NCI-H2081 (cell line): ENCODE measurements around the gene VTI1B.

ENCODE experiments used
- DNase-seq, 2 experiments: peaks; one replicate each; lab custom pipeline; 2025; lab: John Stamatoyannopoulos, UW

Gene VTI1B

DNA sequence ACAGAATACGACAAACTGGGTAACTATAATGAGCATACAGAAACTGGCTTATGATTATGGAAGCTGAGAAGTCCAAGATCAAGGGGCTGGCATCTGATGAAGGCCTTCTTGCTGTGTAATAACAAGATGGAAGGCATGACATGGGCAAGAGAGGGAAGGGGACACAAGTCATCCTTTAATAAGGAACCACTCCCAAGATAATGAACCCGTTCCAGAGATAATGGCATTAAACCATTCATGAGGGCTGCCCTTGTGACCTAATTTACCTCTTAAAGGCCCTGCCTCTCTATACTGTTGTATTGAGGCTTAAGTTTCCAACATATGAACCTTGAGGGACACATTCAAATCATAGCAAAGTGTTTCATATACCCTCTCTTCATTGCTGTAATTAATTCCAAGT is 4.6 kb upstream of the VTI1B start:
- DNase-seq, result no peak

DNA sequence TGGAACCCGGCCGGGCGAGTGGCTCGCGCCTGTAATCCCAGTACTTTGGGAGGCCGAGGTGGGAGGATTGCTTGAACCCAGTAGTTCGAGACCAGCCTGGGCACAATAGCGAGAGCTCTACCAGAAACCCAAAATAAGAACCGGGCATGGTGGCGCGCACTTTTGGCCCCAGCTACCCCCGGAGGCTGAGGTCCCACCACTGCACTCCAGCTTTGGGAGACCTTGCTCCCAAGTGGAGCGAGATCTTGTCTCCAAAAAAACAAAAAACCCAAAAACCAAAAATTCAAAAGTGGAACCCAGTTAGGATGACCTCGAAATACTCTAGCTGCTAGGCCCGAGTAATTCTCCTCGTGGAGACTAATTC is 769 bp upstream of the VTI1B start:
- DNase-seq, result no peak

DNA sequence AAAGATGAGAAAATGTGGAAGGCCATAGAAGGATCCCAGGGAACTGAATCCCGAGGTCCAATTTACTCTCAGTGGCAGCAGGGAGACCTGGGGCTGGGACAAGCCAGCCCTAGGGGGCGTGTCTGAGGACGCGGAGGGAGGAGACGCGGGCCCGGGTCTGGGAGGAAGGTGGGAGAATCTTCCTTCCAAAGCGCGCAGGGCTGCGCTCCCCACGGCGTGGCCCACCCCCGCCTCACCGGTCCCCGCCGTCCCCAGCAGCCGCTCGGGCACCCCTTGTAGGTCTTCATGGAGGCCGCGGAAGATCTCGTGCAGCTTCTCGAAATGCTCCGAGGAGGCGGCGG is 323 bp downstream of the VTI1B start:
- DNase-seq, result peak; percentile 59 to 61

DNA sequence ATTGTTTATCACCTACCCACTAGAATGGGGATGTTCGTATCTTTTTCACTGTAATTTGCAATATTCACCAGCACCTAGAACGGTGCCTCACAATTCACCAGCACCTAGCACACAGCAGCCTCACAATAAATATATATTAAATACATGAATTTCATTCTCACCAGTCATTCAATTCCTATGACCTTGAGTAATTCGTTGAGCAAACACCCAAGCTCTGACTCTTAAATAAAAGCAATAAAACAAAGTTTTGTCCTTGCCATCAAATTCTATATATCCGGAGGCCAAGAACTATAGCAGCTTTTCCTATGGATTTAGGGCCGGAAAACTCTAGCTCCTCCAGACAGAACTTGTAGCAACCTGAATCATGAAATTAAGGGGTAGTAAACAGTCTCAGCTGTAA is 981 bp downstream of the VTI1B start:
- DNase-seq, result no peak

DNA sequence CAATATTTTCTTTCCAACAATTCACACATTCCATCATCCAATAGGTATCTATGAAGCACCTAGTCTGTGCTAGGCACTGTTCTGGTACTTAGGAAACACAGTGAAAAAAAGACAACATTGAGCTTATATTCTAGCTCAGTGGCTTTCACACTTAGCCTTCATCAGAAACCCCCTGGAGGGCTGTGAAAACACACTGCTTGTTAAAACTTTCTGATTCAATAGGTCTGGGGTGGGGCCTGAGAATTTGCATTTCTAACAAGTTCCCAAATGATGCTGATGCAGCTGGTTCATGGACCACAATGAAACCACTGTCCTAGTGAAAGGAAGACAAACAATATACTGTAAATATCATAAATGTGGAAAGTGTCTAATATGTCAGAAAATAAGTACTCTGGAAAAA is 5.9 kb downstream of the VTI1B start:
- DNase-seq, result no peak

DNA sequence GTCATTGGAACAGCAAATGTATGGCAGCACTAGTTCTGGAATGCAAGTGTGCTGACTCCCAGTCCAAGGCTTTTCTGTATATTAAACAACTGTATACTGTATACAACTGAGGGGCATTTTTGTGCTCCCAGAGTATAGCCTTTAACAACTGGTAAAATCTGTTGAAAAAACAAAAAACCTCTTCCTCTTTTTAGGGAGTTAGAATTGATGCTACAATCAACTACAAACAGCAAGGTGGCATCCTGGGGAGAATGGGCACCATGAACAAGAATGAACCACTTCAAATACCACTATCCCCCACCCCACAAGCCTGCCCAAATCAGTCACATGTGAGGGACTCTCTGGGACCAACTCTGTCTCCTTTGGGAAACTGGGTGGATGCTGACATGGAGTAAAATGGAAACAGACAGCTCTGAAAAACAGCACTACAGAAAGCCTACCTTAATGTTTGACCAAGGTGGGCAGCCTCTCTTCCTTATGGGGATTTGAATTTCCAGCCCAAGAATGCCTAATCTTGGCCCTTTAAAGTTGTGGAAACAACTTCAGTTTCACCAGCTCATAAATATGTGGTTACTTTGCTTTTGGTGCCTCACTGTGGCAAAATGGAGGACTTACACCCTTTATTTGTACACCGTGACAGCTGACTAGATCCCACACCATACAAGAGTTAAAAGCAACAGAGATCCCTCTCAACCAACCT is 7.5 kb downstream of the VTI1B start:
- peak; percentile 3 to 41 for DNase-seq

DNA sequence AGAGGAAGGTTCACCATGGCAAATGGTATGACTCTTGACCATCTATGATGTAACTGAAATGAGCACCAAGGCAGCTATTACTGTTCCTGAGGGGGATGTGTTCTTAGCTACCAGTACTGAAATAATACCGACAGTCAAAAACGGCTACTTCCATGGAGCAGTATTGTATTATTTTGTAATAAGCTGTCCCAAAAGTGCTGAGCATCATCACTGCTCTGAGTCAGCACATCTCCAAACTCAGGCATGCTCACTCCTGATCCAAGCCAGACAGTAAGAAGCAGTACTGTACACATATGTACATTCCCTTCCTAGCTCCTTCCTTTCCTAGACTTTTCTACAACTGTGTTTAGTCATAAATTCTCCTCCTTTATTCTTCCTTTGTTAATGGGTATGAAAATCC is 8.6 kb downstream of the VTI1B start:
- no peak for DNase-seq

DNA sequence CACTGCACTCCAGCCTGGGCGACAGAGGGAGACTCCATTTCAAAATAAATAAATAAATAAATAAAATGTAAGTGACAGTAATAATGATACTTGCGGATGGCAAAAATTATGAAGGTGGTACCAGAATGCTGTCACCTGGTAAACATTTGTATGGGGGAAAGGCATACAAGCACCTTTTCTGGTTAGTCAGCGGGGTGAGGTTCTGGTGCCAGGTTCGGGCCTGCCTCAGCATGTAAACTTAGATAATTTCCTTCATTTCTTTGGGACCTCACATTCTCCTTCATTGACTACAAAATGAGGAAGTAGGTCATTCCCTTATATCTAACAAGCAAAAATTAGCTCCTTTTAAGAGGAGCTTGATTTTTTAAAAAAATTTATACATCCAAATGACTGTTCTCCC is 10.8 kb downstream of the VTI1B start:
- no peak for DNase-seq

DNA sequence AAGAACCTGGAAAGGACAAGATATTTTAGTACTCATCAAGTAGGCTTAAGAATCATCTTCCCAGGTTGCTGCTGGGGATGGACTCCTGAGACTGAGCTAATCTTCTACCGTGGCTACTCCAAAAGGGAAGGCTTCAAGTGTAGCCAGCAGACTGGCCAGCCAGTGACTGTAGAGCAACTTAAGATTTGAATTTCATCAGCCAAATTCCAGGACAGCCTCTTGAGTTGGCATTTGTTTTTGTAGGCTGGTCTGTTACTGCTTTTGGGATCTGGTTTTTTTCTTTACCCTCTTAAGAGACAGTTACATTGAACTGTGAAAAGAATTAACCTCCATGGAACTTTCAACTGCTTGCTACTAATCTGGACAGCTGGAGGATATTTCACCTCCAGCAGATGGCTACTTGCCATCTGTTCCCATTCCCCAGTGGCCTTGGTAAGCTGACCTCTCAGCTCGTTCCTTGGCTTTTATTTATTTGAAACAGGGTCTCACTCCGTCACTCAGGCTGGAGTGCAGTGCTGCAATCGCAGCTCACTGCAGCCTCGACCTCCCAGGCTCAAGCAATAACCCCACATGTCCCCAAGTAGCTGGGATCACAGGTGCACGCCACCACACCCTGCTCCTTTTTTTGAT is 20.7 kb downstream of the VTI1B start:
- no peak for DNase-seq

DNA sequence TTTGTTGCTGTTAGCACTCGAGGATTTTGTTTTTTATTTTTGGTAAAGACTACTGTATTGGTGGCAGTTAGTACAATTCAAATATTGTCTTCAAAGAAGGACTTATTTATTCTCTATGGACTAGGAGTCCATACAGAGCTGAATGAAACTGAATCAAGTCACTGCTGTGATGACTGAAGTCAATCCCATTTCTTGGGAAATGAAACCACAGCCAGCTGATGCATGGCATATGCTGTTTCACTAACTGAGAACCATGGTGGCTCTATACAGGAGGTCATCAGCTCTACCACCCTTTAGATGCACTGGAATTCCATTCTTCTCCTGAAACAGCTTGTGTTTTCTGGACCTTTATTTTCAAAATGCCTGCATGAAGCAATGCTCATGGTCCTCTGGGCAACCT is 22.2 kb downstream of the VTI1B start:
- DNase-seq, result no peak

DNA sequence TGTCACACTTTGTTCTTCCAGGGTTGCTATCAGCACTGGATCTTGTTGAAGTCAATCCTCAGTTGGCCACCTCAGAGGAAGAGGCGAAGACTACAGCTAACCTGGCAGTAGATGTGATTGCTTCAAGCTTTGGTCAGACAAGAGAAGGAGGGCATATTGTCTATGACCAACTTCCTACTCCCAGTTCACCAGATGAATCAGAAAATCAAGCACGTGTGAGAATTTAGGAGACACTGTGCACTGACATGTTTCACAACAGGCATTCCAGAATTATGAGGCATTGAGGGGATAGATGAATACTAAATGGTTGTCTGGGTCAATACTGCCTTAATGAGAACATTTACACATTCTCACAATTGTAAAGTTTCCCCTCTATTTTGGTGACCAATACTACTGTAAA is 23.7 kb downstream of the VTI1B start:
- no peak for DNase-seq

DNA sequence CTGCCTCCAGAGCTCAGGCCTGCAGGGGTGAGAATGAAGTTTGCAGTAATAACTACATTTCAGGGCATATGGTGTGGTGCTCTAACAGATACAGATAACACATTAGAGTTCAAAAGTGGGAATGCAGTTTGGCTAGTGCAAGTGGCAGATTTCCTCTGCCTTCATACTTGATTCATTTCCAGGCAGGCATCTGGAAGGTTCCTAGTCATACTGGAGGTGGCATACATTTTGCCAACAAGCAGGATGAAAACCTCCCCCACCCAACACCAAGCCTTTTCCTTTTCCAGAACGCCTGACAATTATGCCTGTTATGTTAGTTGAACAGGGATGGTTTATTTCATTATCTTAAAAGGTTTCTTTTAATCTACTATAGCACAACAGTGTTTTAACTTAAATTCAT is 24.3 kb downstream of the VTI1B start:
- no peak for DNase-seq

DNA sequence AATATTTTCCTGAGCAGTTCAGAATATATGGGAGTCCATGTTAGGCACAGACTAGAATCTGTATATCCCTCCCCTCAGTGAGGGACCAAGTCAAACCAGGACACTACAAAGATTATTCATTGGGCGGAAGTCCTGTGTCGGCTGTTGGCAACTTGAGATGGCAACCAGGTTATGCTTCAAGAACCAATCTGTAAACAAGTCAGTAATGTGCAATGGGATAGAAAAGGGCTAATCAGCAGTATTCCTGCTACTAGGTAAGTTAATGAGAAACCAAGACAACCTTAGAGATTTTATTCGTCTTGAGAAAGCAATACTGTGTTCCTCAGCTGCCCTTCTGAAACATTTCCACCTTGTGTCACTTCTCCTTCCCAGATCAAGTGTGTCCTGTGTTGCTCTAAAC is 28.3 kb downstream of the VTI1B start:
- DNase-seq, result no peak

DNA sequence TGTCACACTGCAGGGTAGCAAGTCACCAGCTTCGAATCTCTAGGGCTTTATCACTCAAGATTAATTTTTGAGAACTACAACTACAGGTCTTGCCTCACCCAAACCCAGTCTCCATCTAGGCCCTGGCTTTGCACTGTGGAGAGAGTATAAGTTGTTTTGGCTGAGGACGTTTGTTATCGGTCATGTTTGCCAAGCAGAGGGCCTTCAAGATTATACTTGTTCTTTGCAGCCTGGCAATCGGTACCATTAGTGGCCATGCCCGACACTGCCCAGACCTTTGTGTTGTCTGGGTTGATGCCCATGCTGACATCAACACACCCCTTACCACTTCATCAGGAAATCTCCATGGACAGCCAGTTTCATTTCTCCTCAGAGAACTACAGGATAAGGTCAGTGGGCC is 29.0 kb downstream of the VTI1B start:
- no peak for DNase-seq

DNA sequence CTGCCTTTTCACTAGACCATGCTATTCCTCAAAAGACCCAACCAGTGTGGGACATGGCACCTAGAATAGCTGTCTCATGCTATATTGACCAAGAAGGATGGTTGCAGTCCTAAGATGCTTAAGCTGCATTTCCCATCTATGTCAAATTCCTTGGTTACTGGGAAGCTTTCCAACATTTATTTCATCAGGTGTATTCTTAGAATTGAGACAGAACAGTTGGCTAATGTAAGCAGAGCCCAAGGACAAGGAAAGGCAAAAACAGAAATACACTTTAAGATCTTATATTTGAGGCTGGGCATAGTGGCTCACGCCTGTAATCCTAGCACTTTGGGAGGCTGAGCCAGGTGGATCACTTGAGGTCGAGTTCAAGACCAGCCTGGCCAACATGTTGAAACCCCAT is 30.0 kb downstream of the VTI1B start:
- no peak for DNase-seq

DNA sequence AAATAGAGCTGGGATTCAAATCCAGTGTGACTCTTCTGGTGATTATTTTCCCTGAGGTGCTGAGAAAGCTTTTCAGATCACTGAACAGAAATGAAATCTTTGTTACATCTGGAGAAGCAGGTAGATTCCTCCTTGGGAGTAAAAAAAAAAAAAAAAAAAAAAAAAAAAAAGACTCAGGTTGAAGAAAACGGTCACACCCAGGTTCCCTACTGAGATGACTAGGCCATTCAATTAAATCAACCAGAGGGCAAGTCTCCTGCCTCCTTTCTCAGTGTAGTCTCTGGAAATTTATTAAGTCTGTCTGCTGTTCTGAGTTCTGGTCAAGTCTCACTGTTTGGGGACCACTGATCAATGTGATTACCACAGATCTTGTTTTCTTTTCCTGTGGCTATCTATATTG is 30.7 kb downstream of the VTI1B start:
- DNase-seq, result no peak

DNA sequence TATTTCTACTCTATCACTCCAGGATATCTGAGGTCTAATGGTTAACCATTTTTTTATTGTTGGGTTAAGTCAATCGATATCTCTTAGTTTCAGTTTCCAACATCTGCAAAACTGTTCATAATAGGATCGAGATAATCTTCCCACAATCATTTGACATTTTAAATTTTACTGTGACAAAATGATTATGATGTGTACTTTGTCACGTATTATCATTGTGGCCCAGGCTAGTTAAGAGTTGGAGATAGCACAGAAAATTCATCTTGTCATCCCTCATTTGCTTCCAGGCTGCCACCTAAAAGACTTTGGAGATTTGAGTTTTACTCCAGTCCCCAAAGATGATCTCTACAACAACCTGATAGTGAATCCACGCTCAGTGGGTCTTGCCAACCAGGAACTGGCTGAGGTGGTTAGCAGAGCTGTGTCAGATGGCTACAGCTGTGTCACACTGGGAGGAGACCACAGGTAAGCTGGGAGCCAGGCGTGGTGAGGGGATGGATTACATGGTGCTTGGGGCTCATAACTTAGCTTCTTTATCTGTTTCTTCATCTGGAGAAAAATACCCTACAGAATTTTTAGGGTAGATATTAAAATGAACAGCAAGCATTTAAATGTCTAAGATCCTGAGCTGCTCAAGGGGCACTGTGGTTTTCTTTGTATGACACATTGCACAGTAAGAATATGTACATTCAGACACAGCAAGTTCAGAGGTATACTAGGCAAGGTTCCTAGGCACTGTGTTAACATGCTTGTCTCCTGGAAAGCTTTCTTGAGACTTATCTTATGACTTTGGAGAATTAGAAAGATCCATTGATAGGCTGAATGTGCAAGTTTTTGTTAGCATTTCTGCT is 32.3 kb downstream of the VTI1B start:
- DNase-seq, result no peak

DNA sequence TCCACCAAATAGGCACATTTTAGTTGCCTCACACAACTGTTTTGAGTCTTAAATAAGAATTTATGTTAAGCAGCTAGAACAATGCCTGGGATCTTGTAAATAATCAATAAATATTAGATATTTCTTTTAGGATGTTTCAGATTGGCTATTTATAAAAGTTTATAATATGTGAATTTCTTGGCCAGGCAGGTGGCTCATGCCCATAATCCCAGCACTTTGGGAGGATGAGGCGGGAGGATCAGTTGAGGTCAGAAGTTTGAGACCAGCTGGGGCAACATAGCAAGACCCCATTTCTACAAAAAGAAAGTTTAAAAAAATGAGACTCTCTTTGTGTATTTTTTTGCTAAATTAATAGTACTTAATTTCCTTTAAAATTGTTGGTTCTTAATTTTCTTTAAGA is 33.0 kb downstream of the VTI1B start:
- DNase-seq, result no peak

DNA sequence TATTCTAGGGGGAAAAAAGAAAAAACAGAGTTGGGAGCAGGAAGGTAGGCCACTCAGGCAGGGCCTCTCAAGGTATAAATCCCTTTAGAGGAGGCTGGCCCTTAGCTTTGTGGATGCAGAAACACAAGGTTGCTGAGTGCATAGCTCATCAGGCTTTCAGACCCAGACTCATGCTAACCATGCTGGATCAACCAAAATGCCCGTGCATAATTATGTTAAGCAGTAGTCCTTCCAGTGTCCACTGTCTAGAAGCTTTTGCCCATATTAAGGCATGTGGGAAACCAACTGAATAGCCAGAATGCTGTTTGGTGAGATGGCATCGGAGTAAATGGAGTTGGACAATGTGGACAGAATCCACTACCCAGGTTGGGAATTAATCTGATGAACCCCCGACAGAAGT is 35.8 kb downstream of the VTI1B start:
- DNase-seq, result no peak

DNA sequence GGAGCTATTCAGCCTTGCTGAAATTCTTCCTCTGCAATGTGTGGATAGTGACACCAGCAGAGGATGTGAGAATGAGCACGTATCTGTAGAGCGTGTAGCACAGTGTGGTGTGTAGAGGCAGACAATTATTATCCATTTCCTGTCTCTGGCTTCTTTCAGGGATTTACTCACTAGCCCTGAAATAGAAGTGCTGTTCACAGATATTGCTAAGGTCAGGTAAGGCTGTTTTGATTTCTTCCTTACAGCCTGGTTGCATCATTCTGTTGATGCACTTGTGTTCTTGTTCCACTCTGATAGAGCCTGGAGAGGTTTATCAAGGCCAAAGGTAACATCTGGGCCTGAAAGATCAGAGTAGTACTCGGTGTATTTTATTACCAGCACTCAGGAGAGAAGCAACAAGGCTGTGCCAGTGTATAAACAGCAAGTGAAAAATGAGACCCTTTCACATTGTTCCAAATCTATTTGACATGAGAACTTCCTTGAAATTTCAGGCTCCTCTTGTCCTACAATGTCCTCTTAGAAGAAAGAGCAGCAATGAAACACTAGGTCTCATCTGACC is 38.0 kb downstream of the VTI1B start:
- DNase-seq, result peak in 1 of 2 experiments; percentile 10

DNA sequence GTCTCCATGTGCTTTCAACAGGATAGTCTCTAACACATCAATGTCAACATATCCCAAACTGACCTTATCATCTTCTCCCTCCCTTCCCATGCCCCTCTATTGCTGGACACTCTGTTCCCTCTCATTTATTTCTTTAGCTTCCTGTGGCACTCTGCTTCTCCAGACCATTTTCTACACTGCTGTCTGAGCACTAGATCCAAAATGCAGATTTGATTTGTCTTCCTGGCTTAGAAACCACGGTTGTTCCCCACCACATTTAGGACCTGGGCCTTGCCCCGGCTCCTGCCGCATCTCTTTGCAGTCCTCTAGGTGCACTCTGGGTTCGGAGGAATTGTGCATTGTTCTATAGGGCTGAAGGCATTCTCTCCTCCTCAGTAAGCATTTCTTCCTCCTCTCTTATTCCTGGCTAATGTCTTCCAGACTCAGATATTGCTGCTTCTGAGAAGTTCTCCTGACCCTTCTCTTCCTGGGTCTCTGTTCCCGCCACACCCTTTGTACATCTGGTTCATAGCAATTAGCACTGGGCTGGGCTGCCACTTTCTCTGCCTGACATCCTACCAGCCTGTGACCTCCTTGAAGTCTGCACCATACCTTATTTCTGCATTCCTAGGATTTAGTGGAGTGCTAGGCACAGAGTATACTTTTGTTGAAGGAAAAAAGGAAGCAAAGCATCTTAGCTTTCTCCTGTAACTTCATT is 40.8 kb downstream of the VTI1B start:
- no peak for DNase-seq

DNA sequence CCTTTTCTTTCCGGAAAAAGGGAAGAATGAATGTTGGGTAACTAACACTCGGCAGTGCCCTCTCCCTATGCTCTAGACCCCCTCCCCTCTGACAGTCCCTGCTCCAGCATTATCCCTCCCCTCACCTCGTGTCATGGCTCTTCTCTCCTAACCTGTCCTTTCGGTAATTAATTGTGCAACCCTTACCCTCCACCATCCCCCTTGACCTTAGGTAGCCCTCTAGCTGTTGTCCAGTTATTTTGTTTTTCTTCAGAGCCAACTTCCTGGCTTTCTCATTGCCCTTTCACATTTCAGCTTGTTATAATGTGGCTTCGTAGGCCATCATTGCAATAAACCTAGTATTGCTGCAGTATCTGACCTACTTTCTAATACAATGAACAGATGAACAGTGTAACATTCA is 43.5 kb downstream of the VTI1B start:
- no peak for DNase-seq

DNA sequence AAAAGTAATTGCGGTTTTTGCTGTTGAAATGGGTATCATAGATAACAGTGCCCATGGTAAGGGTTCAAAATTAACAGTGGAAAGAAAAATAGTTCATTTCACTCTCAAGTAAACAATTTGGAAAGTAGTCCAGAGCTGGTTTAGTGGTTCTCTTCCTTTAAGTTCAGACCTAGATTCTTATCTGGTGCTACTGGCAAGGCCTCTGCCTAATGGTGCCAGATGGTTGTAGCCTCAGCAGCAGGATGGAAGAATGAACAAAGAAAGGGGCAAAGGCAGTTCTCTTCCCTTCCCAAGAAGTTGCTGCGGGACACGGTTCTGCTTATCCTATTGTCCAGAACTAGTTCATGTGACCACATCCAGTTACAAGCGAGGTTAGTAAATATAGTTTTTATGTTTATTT is 44.2 kb downstream of the VTI1B start:
- DNase-seq, result no peak
